ENCODE data around the gene AKAP12. TPM values are rescaled to one million over a fixed set of nuclear protein-coding genes. Genes with fewer than 3 reads are reported as not detected.

AKAP12 gene
- total RNA-seq, 1 donor from 2014 or later = 1.0 TPM

DNA sequence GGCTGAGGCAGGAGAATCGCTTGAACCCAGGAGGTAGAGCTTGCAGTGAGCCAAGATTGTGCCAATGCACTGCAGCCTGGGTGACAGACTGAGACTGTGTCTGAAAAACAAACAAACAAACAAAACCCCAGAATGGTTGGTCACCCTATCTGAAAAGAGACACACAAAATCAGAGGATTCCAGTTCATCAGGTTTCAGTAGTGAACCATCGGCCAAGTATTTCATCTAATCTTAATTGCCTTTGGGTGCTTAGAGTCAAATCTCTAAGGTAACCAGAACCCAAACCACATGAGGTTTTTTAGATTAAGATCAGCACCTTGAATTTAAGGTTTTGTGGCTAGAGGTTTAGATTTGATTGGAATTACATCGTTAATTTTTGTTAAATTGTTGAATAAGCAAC, 159.9 kb downstream of the AKAP12 start:
- H3K4me1 Mint-ChIP-seq = peaks cover 42% of the 10 kb centered on the region
- no peaks in the 10 kb centered on the region for H3K9me3 Mint-ChIP-seq

DNA sequence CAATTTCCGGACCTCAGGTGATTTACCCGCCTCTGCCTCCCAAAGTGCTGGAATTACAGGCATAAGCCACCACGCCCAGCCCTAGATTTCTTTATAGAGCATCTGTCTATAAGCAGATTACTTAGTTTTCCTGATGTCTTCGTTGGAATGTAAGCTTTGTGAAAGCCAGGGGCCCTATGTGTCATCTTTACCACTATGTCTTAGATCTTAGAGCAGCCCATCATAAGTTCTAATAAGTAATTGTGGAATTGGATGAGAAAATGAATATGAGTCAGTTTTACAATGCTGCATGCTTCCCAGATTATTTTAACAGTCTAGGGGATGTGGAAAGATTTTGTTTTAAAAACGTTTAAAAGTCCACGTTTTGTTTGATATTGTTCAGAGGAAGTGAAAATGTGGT, 160.7 kb downstream of the AKAP12 start:
- Mint-ChIP-seq H3K27ac (no peak overlapping the region), H3K4me3 (no peak overlapping the region), H3K36me3 (ENCODE audit: low read depth) (peaks cover 38% of the 10 kb centered on the region), H3K27me3 (no peaks in the 10 kb centered on the region), H3K9me3 (no peaks in the 10 kb centered on the region), H3K4me1 (peaks cover 37% of the 10 kb centered on the region)
- intact Hi-C loops (cut with micrococcal nuclease) = no loop called here
- DNase-seq = no peak

More for the DNA sequence above, 159.9 kb downstream of the AKAP12 start:
- Mint-ChIP-seq H3K27ac (no peak overlapping the region), H3K27me3 (no peaks in the 10 kb centered on the region), H3K36me3 (ENCODE audit: low read depth) (peaks cover 36% of the 10 kb centered on the region), H3K4me3 (no peak overlapping the region)
- no peak for DNase-seq
- intact Hi-C loops (cut with micrococcal nuclease) = loop anchor here (10.0 kb wide), 1 partner anchor 1655 kb away; the partner anchor contains the start of genes NUP43 and PCMT1

- Mint-ChIP-seq H3K4me3 (no peak overlapping the region), H3K27me3 (no peaks in the 10 kb centered on the region), H3K36me3 (ENCODE audit: low read depth) (peaks cover 44% of the 10 kb centered on the region), H3K4me1 (peaks cover 30% of the 10 kb centered on the region), H3K27ac (no peak overlapping the region), H3K9me3 (no peaks in the 10 kb centered on the region)
- DNase-seq = no peak
- intact Hi-C loops (cut with micrococcal nuclease) = no loop called here
Measured at GRCh38 chr6:151402228-151402627, 162.5 kb downstream of the AKAP12 start.

GRCh38 chr6:151403919-151404308, 164.1 kb downstream of the AKAP12 start:
- no peaks in the 10 kb centered on the region for H3K9me3 Mint-ChIP-seq
- H3K27me3 Mint-ChIP-seq = no peaks in the 10 kb centered on the region
- H3K4me1 Mint-ChIP-seq = peaks cover 25% of the 10 kb centered on the region
- H3K36me3 Mint-ChIP-seq (ENCODE audit: low read depth) = peaks cover 41% of the 10 kb centered on the region
- intact Hi-C loops (cut with micrococcal nuclease) = no loop called here
- DNase-seq = no peak
- no peak overlapping the region for H3K4me3 Mint-ChIP-seq
- no peak overlapping the region for H3K27ac Mint-ChIP-seq

Other genes starting within 250 kb of the AKAP12 start
- gene ZBTB2, start 151.6 kb downstream of the AKAP12 start, total RNA-seq = 21.4 and 22.2 TPM in 2 replicates
- 22.2 and 22.9 TPM in 2 replicates for gene RMND1, start 212.2 kb downstream of the AKAP12 start, total RNA-seq

All from activated CD4-positive, alpha-beta T cell treated with anti-CD3 and anti-CD28 coated beads, Interleukin-2, amount 10 ng/mL, durations not matched to agents 24 days and 14 days (primary cell).